ENCODE data around the gene CREG1.

DNA sequence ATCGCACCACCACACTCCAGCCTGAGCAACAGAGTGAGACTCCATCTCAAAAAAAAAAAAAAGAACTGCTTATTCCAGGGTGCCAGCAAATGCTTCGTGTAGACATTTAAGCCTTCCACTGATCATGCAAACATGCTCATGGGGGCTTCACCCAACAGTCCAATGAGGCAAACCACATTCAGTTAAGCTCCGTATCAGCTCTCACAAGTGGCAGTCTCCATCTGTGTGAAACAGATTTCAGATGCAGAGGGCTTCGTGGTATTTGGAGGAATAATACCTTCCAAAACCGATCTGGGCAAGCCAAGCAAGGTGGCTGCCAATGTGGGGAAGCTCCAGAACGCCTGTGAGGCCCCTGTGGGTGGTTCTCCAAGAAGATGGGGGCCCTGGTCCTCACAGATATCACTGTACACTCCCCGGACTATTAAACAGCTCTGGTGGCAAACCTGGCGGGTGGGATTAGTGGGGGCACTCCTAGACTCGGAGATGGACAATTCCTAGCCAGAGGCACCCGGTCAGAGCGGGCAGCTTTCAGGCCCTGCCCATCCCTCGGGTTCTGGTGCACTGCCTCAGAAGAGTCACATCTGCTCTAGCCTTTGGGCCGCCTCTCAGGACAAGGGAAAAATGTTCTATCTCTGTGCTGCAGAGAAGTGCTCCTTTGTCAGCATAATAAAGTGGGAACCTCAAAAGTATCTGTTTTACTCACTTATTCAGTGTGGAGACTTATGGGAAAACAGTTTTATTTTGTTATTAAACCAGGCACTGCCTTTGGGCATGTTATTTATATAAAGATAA is 10.2 kb downstream of the CREG1 start:
- TF ChIP-seq POLR2A (IDR thresholded peaks at IDR 0.05; ENCODE audit: low read length) (no peak), GATA1 (IDR thresholded peaks at IDR 0.05; ENCODE audit: low read depth, low read length) (no peak)
